ENCODE data around the gene FAM20C. TPM values are rescaled to one million over a fixed set of nuclear protein-coding genes. Genes with fewer than 3 reads are reported as not detected.
A peak's percentile ranks its signal among the peaks of the same experiment; 100 is the strongest.
"Not testable (repeated sequence)": the region's sequence is repeated elsewhere in the genome, so short reads cannot be mapped to it uniquely, and the experiment has no call there.

Gene FAM20C
- total RNA-seq, 1 experiment from 2014 or later = 6.1 TPM

GRCh38 chr7:236967-237366 is 44.6 kb downstream of the FAM20C start:
- Histone ChIP-seq H3K27ac (no peak overlapping the region), H3K4me1 (peaks cover 9% of the 10 kb centered on the region), H3K27me3 (no peaks in the 10 kb centered on the region), H3K9me3 (replicated peaks) (no peaks in the 10 kb centered on the region), H3K4me3 (no peak overlapping the region), H3K36me3 (no peaks in the 10 kb centered on the region)
- no peak for DNase-seq

- H3K36me3 ChIP-seq = no peaks in the 10 kb centered on the region
- no peak for DNase-seq
- H3K9me3 ChIP-seq (replicated peaks) = no peaks in the 10 kb centered on the region
- H3K27me3 ChIP-seq = no peaks in the 10 kb centered on the region
- no peak overlapping the region for H3K27ac ChIP-seq
- no peak overlapping the region for H3K4me3 ChIP-seq
- H3K4me1 ChIP-seq = peaks cover 9% of the 10 kb centered on the region
Measured at GRCh38 chr7:237385-237784, 45.0 kb downstream of the FAM20C start.

GRCh38 chr7:240146-240676 is 47.8 kb downstream of the FAM20C start:
- Histone ChIP-seq H3K27ac (no peak overlapping the region), H3K27me3 (no peaks in the 10 kb centered on the region), H3K36me3 (no peaks in the 10 kb centered on the region), H3K4me3 (no peak overlapping the region), H3K9me3 (replicated peaks) (no peaks in the 10 kb centered on the region), H3K4me1 (peaks cover 9% of the 10 kb centered on the region)
- DNase-seq = no peak

- Histone ChIP-seq H3K9me3 (replicated peaks) (no peaks in the 10 kb centered on the region), H3K27ac (no peak overlapping the region), H3K4me3 (no peak overlapping the region), H3K27me3 (no peaks in the 10 kb centered on the region), H3K36me3 (no peaks in the 10 kb centered on the region), H3K4me1 (peaks cover 9% of the 10 kb centered on the region)
- DNase-seq = peak in 1 of 2 experiments; percentile 18
Measured at GRCh38 chr7:240887-241421, 48.6 kb downstream of the FAM20C start.

GRCh38 chr7:241513-241912 is 49.1 kb downstream of the FAM20C start:
- DNase-seq = no peak
- Histone ChIP-seq H3K36me3 (no peaks in the 10 kb centered on the region), H3K4me3 (no peak overlapping the region), H3K4me1 (peaks cover 9% of the 10 kb centered on the region), H3K27me3 (no peaks in the 10 kb centered on the region), H3K9me3 (replicated peaks) (no peaks in the 10 kb centered on the region), H3K27ac (no peak overlapping the region)

- H3K27me3 ChIP-seq; H3K4me1 ChIP-seq; H3K36me3 ChIP-seq; H3K4me3 ChIP-seq; H3K27ac ChIP-seq; DNase-seq; H3K9me3 ChIP-seq (replicated peaks): not testable (repeated sequence)
Measured at GRCh38 chr7:242826-243579, 50.6 kb downstream of the FAM20C start.

- not testable (repeated sequence) for H3K27ac ChIP-seq; H3K27me3 ChIP-seq; H3K36me3 ChIP-seq; H3K4me3 ChIP-seq; H3K9me3 ChIP-seq (replicated peaks); DNase-seq; H3K4me1 ChIP-seq
Measured at GRCh38 chr7:243580-243978, 51.2 kb downstream of the FAM20C start.

GRCh38 chr7:244974-245373 is 52.6 kb downstream of the FAM20C start:
- Histone ChIP-seq H3K27ac (no peak overlapping the region), H3K4me3 (no peak overlapping the region), H3K36me3 (no peaks in the 10 kb centered on the region), H3K9me3 (replicated peaks) (no peaks in the 10 kb centered on the region), H3K4me1 (peaks cover 9% of the 10 kb centered on the region), H3K27me3 (no peaks in the 10 kb centered on the region)
- DNase-seq = no peak

- Histone ChIP-seq H3K36me3 (no peaks in the 10 kb centered on the region), H3K4me3 (no peak overlapping the region), H3K9me3 (replicated peaks) (no peaks in the 10 kb centered on the region), H3K4me1 (peaks cover 6% of the 10 kb centered on the region), H3K27ac (no peak overlapping the region), H3K27me3 (no peaks in the 10 kb centered on the region)
- DNase-seq = no peak
Measured at GRCh38 chr7:245574-246295, 53.4 kb downstream of the FAM20C start.

GRCh38 chr7:246451-246850 is 54.1 kb downstream of the FAM20C start:
- Histone ChIP-seq H3K4me3 (no peak overlapping the region), H3K4me1 (peaks cover under 1% of the 10 kb centered on the region; the same call in 1 of the 2 replicates), H3K27ac (no peak overlapping the region), H3K36me3 (no peaks in the 10 kb centered on the region), H3K9me3 (replicated peaks) (no peaks in the 10 kb centered on the region), H3K27me3 (no peaks in the 10 kb centered on the region)
- DNase-seq = no peak

- no peak for DNase-seq
- Histone ChIP-seq H3K4me3 (no peak overlapping the region), H3K9me3 (replicated peaks) (no peaks in the 10 kb centered on the region), H3K36me3 (no peaks in the 10 kb centered on the region), H3K27me3 (no peaks in the 10 kb centered on the region), H3K4me1 (no peaks in the 10 kb centered on the region), H3K27ac (no peak overlapping the region)
Measured at GRCh38 chr7:247181-247580, 54.8 kb downstream of the FAM20C start.

- Histone ChIP-seq H3K27me3 (no peaks in the 10 kb centered on the region), H3K9me3 (replicated peaks) (no peaks in the 10 kb centered on the region), H3K27ac (no peak overlapping the region), H3K36me3 (no peaks in the 10 kb centered on the region), H3K4me1 (no peaks in the 10 kb centered on the region), H3K4me3 (no peak overlapping the region)
- DNase-seq = no peak
Measured at GRCh38 chr7:247636-248035, 55.3 kb downstream of the FAM20C start.

- Histone ChIP-seq H3K27me3 (no peaks in the 10 kb centered on the region), H3K36me3 (no peaks in the 10 kb centered on the region), H3K4me3 (no peak overlapping the region), H3K4me1 (no peaks in the 10 kb centered on the region), H3K9me3 (replicated peaks) (no peaks in the 10 kb centered on the region), H3K27ac (no peak overlapping the region)
- DNase-seq = no peak
Measured at GRCh38 chr7:248732-249435, 56.5 kb downstream of the FAM20C start.

- Histone ChIP-seq H3K36me3 (no peaks in the 10 kb centered on the region), H3K4me3 (no peak overlapping the region), H3K27ac (no peak overlapping the region), H3K27me3 (no peaks in the 10 kb centered on the region), H3K4me1 (no peaks in the 10 kb centered on the region), H3K9me3 (replicated peaks) (no peaks in the 10 kb centered on the region)
- DNase-seq = no peak
Measured at GRCh38 chr7:249989-250388, 57.6 kb downstream of the FAM20C start.

- Histone ChIP-seq H3K27me3 (no peaks in the 10 kb centered on the region), H3K4me1 (no peaks in the 10 kb centered on the region), H3K36me3 (no peaks in the 10 kb centered on the region), H3K4me3 (no peak overlapping the region), H3K27ac (no peak overlapping the region), H3K9me3 (replicated peaks) (no peaks in the 10 kb centered on the region)
- DNase-seq = no peak
Measured at GRCh38 chr7:250523-250922, 58.2 kb downstream of the FAM20C start.
